ENCODE measurements around the gene RDH12.

Gene RDH12

GRCh38 chr14:67749341-67750084, 47.8 kb downstream of the RDH12 start:
- no peak for DNase-seq (ENCODE audit: low spot score)

DNA sequence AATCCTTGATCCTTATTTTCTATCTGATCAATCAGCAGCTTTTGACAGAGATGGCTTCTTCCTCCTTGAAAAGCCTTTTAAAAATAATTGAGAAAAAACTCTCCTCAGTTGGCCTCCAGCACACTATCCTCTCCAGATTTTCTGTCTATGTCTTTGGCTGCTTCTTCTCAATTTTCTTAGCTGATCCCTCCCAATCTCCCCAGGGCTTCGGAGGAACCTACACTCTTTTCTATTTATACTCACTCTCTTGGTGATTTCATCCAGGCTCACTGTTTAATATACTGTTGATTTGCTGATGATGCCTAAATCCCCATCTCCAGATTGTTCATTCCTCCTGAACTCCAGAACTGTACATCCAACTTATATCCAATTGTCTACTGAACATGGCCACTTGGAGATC, 54.8 kb downstream of the RDH12 start:
- DNase-seq (ENCODE audit: low spot score) = no peak

DNA sequence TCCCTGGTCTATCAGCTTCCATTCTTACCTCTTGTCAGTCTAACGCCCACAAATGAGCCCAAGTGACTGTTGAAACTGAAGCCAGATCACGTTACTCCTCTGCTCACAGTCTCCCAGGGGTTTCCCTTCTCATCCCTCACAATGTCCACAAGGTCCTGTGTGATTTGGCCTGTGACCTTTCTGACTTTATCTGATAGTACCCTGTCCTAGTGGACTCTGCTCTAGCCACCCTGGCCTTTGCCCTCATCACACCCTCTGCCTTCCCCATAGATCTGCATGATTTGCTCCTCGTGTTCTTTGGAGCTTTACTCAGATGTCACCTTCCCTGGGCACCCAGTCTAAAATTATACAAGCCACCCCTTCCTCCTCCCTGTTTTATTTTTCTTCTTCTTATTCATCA, 55.5 kb downstream of the RDH12 start:
- no peak for DNase-seq (ENCODE audit: low spot score)

DNA sequence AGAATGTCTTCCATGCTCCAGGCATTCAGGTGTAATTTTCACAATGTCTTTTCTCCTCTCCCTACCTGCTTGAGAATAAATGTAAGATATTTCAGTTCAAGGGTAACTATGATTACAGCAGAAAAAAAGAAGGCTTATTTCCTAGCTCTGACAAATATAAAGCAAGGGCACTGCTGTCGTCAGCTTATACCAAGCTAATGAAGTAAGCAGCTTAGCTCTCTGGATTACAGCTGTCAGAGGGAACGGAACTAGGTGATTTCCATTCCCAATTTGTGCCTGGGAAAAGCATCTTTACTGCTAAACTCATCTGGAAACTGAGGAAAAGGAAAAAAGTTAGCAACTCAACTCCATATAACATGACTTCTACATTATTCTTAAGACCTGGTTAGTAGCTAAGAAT, 58.2 kb downstream of the RDH12 start:
- DNase-seq (ENCODE audit: low spot score) = no peak

DNA sequence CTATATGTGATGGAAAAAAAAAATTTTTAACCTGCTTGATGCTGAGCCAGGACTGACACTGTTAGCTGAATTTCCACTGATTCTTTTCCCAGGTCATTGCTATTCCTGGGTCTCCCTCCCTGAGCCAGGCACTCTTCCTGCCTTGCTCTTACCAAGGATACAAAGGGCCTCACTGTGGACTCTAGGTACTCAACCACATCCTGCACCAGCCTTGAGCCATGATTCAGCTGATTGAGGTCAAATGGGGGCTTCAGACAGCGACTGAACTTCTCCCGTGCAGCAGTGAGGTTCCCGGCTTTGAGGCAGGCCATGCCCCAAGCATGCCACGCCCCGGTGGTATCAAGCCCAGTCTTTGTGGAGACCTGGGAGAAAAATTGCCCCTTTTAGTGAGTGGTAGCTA, 60.4 kb downstream of the RDH12 start:
- no peak for DNase-seq (ENCODE audit: low spot score)

DNA sequence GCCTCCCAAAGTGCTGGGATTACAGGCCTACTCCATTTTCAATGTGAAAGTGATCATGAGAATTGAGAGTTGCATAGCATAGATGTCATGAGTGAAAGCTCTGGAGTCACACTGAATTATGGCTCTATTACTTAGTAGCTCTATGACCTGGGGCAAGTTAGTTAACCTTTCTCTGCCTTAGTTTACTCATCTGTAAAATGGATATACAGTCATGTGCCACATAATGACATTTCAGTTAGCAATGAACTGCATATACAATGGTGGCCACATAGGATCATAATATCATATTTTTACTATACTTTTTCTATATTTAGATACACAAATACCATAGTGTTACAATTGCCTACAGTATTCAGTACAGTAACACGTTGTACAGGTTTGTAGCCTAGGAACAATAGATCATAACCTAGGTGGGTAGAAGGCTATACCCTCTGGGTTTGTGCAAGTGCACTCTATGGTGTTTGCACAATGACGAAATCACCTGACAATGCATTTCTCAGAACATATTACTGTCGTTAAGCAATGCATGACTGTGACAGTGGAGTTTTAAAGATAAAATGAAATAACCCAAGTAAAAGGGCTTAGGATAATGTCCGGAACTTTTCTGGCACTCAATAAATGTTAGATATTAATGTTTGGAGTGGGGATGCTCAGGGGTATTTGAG, 61.6 kb downstream of the RDH12 start:
- DNase-seq (ENCODE audit: low spot score) = no peak

- DNase-seq (ENCODE audit: low spot score) = no peak
Observed at GRCh38 chr14:67764496-67764895, 62.8 kb downstream of the RDH12 start.

- no peak for DNase-seq (ENCODE audit: low spot score)
Observed at GRCh38 chr14:67765192-67765834, 63.6 kb downstream of the RDH12 start.

DNA sequence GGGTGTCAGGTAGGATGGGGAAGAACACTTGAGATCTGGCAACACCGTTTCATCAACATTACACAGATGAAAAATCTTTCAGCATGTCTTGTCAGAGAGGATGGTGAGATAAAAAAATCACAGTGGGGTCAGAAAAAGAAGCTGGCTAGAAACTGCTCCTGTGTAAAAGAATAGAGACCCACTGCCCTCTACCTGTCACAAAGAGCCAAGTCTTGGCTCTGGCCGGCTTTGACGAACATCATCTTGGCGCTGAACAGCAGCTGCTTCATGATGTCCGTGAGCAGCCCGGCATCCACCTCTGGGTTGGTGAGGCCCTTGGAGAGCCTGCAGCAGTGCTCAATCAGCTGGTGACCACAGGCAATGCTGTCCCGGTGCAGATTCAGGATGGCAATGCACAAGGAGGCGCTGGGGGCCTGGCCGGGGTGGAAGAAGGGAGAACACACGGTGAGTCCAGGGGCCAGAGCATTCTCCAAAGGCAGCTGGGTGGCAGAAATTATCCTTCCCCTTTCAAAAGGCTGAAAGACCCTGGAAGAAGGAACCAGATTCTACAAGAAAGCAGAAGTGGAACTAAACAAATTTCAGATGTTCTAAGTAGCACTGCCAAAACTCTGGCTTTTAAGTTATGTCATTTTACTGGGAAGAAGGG, 64.5 kb downstream of the RDH12 start:
- peak; percentile 42 for DNase-seq (ENCODE audit: low spot score)

DNA sequence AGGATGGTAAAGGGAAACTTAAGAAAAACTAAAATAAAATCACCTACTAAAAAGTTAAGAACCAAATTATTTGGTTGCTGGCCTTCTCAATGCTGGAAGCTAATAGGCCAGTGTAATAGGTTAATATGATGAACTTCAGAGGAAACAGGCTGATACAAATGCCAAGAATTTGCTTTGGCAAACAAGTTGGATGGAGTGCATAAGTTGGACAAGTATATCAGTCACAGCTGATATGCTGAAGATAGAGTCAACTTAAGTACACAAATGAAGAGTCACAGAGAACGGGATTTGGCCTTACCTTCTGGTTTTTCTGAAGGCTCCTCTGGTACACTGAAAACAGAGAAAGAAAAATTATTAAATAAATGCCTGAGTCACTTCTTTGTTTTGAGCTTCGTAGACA, 66.5 kb downstream of the RDH12 start:
- no peak for DNase-seq (ENCODE audit: low spot score)

DNA sequence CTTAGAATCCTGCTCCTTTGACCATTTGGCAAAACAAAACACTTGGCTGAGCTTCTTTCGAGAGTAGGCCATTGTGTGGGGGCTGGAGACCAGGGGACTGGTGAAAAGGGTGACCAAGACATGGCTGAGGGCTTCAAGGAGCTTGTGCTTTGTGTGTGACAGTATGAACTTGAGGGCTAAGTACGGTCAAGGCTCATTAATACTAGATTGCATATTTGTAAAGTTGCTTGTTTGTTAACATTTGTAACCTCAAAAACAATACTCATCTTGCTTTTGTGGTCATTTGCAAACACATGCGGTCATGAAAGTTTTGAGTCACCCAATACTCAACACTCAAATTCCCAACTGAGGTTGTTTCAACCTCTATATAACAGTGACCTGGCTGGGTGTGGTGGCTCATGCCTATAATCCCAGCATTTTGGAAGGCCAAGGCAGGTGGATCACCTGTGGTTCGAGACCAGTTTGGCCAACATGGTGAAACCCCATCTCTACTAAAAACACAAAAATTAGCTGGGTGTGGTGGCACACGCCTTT, 72.2 kb downstream of the RDH12 start:
- DNase-seq (ENCODE audit: low spot score) = no peak

GRCh38 chr14:67776653-67777322, 75.1 kb downstream of the RDH12 start:
- no peak for DNase-seq (ENCODE audit: low spot score)

DNA sequence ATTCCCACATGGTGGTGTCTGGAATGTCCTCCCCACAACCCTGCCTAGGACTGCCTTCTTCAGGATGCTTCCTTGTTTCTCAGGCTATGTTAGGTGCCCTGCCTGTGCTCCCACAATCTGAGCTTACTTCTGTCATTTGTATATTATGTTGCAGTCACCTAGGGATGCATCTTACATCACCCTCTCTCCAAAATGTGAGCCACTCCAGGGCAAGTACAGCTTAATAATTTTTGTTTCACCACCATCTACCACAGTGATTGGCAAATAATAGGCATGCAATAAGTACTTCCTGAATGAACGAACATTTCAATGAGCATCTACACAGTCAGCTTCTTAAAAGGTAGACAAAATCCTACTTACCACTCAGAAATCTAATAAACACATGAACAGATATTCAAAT, 77.1 kb downstream of the RDH12 start:
- DNase-seq (ENCODE audit: low spot score) = no peak

- no peak for DNase-seq (ENCODE audit: low spot score)
Observed at GRCh38 chr14:67782090-67782489, 80.4 kb downstream of the RDH12 start.
